K562 (cell line): ENCODE data around the gene FAM161A. TPM values are rescaled to one million over a fixed set of nuclear protein-coding genes. Genes with fewer than 3 reads are reported as not detected.
A peak's percentile ranks its signal among the peaks of the same experiment; 100 is the strongest.

Experiments used
- ASH1L ChIP-seq: fragments of 450-650 bp; IDR thresholded peaks from 2 replicates; pipeline ENCODE4 v1.6.1; 2018; ENCODE audit warnings: borderline replicate concordance, mild to moderate bottlenecking, low read depth; ENCODE audit not compliant: partially characterized antibody
- CREB1 ChIP-seq, 2 experiments: sonication (generic) in 1 of 2; formaldehyde crosslinking in 1 of 2; IDR thresholded peaks; 2 replicates each; pipeline versions ENCODE4 v1.6.1 to v1.8.0; 2012 to 2022; ENCODE audit warnings: inconsistent platforms in 1 of 2, mild to moderate bottlenecking in 1 of 2, missing genetic modification reagents in 1 of 2, moderate library complexity in 1 of 2
- FOXA1 ChIP-seq: fragments of 450-650 bp; IDR thresholded peaks from 2 replicates; pipeline ENCODE4 v1.6.1; 2016; ENCODE audit warnings: mild to moderate bottlenecking, borderline replicate concordance
- KDM2B ChIP-seq: fragments of 250-450 bp; sonication (Bioruptor Pico); IDR thresholded peaks from 2 replicates; pipeline ENCODE4 v1.8.0; 2021; ENCODE audit warnings: mild to moderate bottlenecking, moderate library complexity
- MGA ChIP-seq: fragments of 450-650 bp; IDR thresholded peaks from 2 replicates; pipeline ENCODE4 v1.6.1; 2016; ENCODE audit warnings: mild to moderate bottlenecking, moderate library complexity
- PBX2 ChIP-seq, 2 experiments: IDR thresholded peaks in 1 of 2; conservative IDR thresholded peaks in 1 of 2; 2 replicates each; pipeline ENCODE4 v1.6.1; 2016; ENCODE audit warnings: low read depth in 2 of 2, mild to moderate bottlenecking in 1 of 2, missing compliant biosample characterization in 1 of 2, missing genetic modification characterization in 1 of 2, moderate library complexity in 1 of 2
- POLR2H ChIP-seq: IDR thresholded peaks from 2 replicates; pipeline ENCODE4 v1.6.1; 2016; ENCODE audit warnings: missing genetic modification characterization, low read depth, mild to moderate bottlenecking, control low read depth, missing compliant biosample characterization, moderate library complexity
- RBM25 ChIP-seq: fragments of 200-400 bp; formaldehyde crosslinking; IDR thresholded peaks from 2 replicates; pipeline ENCODE4 v1.6.1; 2018; ENCODE audit warnings: low read length, low read depth, moderate library complexity; ENCODE audit not compliant: severe bottlenecking
- TSC22D4 ChIP-seq: fragments of 450-650 bp; IDR thresholded peaks from 2 replicates; pipeline ENCODE4 v1.6.1; 2016; ENCODE audit warnings: missing genetic modification characterization, missing biosample characterization, control low read depth
- ZNF384 ChIP-seq: IDR thresholded peaks from 2 replicates; pipeline ENCODE4 v1.6.1; 2012; ENCODE audit warnings: low read depth, low read length, improper control_type of control experiment
- polyA plus RNA-seq, 8 experiments: library from polyadenylated mRNA; depleted of rRNA in 4 of 8; stranded (reverse) in 5 of 8; unstranded in 3 of 8; fragments of >200 nt; fragmentation: Nextera tagmentation in 2 of 8; fragmentation: Illumina TruSeq in 1 of 8; extraction: Ambion mirVana in 2 of 8; extraction: Trizol in 1 of 8; gene quantifications; 2 replicates each; pipeline versions ENCODE4 v1.2.1 to v1.2.3, GENCODE V29; 2011 to 2014; ENCODE audit warnings: inconsistent platforms in 1 of 8, missing spikeins in 1 of 8
- total RNA-seq, 7 experiments: library from RNA; depleted of rRNA in 6 of 7; stranded (reverse); fragments of >200 nt in 6 of 7; fragmentation: Illumina TruSeq in 2 of 7; extraction: Trizol in 2 of 7; gene quantifications; 2 replicates each; pipeline versions ENCODE4 v1.2.1 to v1.2.3, GENCODE V29; 2011 to 2021; ENCODE audit warnings: low replicate concordance in 1 of 7
- TF ChIP-seq, protein P1 (sequence below): fragments of 450-650 bp; IDR thresholded peaks from 2 replicates; pipeline ENCODE4 v1.6.1; 2016

FAM161A gene
- total and polyA plus RNA-seq, 9 of the 15 experiments (the other 6 are each of a cell fraction or from before 2014, with no cell fraction given), result 0.27 to 1.4 (median 0.80) TPM

DNA sequence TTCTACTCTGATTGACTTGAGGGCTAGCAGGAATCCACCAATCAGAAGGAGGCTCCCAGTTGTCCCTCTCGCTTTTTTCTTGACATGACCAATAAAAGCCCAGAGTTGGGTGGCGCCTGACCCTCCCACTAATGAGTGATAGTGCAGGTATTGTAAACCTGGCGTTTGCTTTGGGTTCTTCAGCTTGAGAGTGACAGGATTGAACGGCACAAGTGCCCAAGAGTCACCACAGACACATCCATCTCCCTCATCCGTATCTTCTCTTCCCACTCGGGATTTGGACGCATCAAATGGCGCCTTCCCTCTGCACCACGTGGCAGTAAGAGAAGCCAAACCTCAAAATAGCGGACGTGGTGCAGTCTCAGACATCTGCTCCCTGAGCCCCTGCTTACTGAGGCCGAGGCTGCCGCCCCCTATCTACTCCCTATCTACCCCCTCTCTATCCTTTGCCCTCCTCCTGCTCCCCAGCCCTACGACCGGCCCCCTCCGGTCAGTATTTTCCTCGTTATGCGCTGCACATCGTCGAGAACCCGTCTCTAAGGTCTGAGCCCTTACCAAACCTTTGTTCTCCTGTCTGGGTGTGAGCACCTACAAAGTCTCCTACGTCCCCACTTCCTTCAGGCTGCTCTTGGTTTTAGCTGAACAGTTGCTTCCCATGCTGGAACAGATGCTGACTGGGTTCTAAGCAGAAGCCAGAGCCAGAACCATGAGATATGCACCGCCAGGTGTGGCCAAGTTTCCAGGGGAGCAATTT, 881 bp upstream of the FAM161A start (continued):
- TF ChIP-seq MGA, result peak; percentile 67
- 0 out of 2 replicates have a peak, but pooled peaks have one; percentile 7 for TF ChIP-seq ZNF384
- TF ChIP-seq, protein P1, sequence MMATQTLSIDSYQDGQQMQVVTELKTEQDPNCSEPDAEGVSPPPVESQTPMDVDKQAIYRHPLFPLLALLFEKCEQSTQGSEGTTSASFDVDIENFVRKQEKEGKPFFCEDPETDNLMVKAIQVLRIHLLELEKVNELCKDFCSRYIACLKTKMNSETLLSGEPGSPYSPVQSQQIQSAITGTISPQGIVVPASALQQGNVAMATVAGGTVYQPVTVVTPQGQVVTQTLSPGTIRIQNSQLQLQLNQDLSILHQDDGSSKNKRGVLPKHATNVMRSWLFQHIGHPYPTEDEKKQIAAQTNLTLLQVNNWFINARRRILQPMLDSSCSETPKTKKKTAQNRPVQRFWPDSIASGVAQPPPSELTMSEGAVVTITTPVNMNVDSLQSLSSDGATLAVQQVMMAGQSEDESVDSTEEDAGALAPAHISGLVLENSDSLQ, result peak; percentile 98
- no peak; the same call in 1 of the 2 replicates for TF ChIP-seq PBX2 (CRISPR knock-in tag; IDR thresholded peaks at IDR 0.05; ENCODE audit: low read depth)
- peak; percentile 94 for TF ChIP-seq PBX2 (tag; conservative IDR thresholded peaks at IDR 0.05; ENCODE audit: low read depth)
- peak; percentile 64 for TF ChIP-seq ASH1L
- no peak for TF ChIP-seq CREB1 (IDR thresholded peaks at IDR 0.05)
- no peak for TF ChIP-seq CREB1 (CRISPR knock-in tag; IDR thresholded peaks at IDR 0.05)
- no peak for TF ChIP-seq KDM2B
- peak; percentile 87 for TF ChIP-seq RBM25
- TF ChIP-seq FOXA1, result no peak
- TF ChIP-seq POLR2H, result no peak
- no peak for TF ChIP-seq TSC22D4 (tag)
